ENCODE measurements around the gene TECTB. TPM values are rescaled to one million over a fixed set of nuclear protein-coding genes. Genes with fewer than 3 reads are reported as not detected.

The TECTB gene
- total RNA-seq, 1 donor from 2014 or later, result not detected

GRCh38 chr10:112258407-112258806, 24.8 kb upstream of the TECTB start:
- TF ChIP-seq, protein P1, sequence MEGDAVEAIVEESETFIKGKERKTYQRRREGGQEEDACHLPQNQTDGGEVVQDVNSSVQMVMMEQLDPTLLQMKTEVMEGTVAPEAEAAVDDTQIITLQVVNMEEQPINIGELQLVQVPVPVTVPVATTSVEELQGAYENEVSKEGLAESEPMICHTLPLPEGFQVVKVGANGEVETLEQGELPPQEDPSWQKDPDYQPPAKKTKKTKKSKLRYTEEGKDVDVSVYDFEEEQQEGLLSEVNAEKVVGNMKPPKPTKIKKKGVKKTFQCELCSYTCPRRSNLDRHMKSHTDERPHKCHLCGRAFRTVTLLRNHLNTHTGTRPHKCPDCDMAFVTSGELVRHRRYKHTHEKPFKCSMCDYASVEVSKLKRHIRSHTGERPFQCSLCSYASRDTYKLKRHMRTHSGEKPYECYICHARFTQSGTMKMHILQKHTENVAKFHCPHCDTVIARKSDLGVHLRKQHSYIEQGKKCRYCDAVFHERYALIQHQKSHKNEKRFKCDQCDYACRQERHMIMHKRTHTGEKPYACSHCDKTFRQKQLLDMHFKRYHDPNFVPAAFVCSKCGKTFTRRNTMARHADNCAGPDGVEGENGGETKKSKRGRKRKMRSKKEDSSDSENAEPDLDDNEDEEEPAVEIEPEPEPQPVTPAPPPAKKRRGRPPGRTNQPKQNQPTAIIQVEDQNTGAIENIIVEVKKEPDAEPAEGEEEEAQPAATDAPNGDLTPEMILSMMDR (conservative IDR thresholded peaks at IDR 0.05; ENCODE audit: low read depth, low read length), result no peak
- DNase-seq (ENCODE audit: low read depth), result no peak
- no peak overlapping the region for H3K4me3 ChIP-seq (ENCODE audit: low read depth, low read length)

GRCh38 chr10:112259688-112260087, 23.5 kb upstream of the TECTB start:
- DNase-seq (ENCODE audit: low read depth), result no peak
- TF ChIP-seq, protein P1 (conservative IDR thresholded peaks at IDR 0.05; ENCODE audit: low read depth, low read length), result no peak

DNA sequence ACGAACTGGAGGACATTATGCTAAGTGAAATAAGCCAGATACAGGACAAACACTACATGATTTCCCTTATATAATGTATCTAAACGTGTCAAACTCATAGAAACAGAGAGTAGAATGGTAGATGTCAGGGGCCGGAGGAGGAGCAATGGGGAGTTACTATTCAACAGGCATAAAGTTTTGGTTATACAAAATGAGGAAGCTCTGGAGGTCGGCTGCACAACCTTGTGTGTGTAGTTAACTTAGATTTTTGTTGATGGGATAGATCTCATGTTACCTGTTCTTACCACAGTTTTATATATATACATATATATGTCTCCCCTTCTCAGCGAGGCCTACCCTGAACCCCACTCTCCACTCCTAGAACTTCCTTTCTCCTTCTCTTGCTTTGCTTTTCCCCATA, 22.4 kb upstream of the TECTB start:
- TF ChIP-seq, protein P1 (conservative IDR thresholded peaks at IDR 0.05; ENCODE audit: low read depth, low read length), result no peak
- DNase-seq (ENCODE audit: low read depth), result no peak
- no peak overlapping the region for H3K4me3 ChIP-seq (ENCODE audit: low read depth, low read length)

More at GRCh38 chr10:112259688-112260087, 23.5 kb upstream of the TECTB start:
- no peak overlapping the region for H3K4me3 ChIP-seq (ENCODE audit: low read depth, low read length)

- TF ChIP-seq, protein P1 (conservative IDR thresholded peaks at IDR 0.05; ENCODE audit: low read depth, low read length), result no peak
- DNase-seq (ENCODE audit: low read depth), result peak; percentile 33
- no peak overlapping the region for H3K4me3 ChIP-seq (ENCODE audit: low read depth, low read length)
Measured at GRCh38 chr10:112261281-112261822, 21.8 kb upstream of the TECTB start.

DNA sequence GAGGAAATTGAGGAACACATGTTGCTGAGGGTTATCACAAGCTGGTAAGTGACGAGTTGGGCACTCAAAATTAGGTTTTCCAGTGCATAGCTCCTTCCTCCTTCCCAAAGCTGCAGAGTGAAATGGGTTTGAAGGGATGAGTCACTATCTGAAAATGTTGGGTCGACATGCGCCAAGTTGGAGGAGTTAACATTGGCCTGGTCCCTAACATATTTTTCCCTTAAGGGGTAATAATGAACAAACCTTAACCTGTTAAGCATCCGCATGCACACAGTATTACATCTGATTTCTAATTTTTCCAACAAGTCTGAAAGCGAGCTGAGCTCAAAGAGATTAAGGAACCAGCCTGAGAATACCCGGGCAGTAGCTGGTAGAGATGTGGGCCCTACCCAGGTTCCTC, 20.7 kb upstream of the TECTB start:
- TF ChIP-seq, protein P1 (conservative IDR thresholded peaks at IDR 0.05; ENCODE audit: low read depth, low read length), result no peak
- H3K4me3 ChIP-seq (ENCODE audit: low read depth, low read length), result no peak overlapping the region
- DNase-seq (ENCODE audit: low read depth), result no peak

- no peak for DNase-seq (ENCODE audit: low read depth)
- TF ChIP-seq, protein P1 (conservative IDR thresholded peaks at IDR 0.05; ENCODE audit: low read depth, low read length), result no peak
- H3K4me3 ChIP-seq (ENCODE audit: low read depth, low read length), result no peak overlapping the region
Measured at GRCh38 chr10:112265745-112266144, 17.5 kb upstream of the TECTB start.

DNA sequence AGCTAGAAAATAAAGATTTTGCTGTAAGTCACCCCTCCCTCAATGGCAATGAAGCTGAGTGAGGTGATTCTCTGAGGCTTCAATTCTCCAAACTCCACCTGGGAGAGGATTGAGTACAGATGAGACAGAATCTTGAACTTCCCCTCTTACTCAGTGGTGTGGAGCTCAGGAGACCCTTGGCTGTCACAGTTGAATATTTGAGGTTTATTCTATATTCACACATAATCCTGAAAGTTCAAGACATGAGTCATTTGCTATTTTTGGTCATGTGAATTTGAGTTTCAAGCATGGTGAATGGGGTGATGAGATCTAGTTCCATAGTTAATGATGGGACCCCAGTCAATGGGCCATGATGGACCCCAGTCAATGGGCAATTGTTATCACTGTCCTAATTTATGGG, 13.9 kb upstream of the TECTB start:
- no peak for DNase-seq (ENCODE audit: low read depth)
- H3K4me3 ChIP-seq (ENCODE audit: low read depth, low read length), result no peak overlapping the region
- TF ChIP-seq, protein P1 (conservative IDR thresholded peaks at IDR 0.05; ENCODE audit: low read depth, low read length), result no peak
